IMR-90 (cell line): ENCODE data around the gene DNAJC5G. TPM values are rescaled to one million over a fixed set of nuclear protein-coding genes. Genes with fewer than 3 reads are reported as not detected.

Source experiments
- ATAC-seq: fragments of 200-7000 bp; cut with Tn5 transposase; 2 replicates; pipeline ENCODE4 v1.9.1; 2020; ENCODE audit warnings: low read depth, mild to moderate bottlenecking, moderate library complexity
- BruUV-seq: library from RNA; stranded (reverse); fragments of 400-500 nt; replicated peaks from 2 replicates; lab custom pipeline; 2021; lab: Mats Ljungman, UMichigan
- CTCF ChIA-PET: fragments of 300-600 bp; formaldehyde crosslinking; extraction: SDS; loops from one replicate; lab custom pipeline; 2021; ENCODE audit warnings: antibody characterized with exemption; lab: Yijun Ruan, JAX
- POLR2A ChIA-PET: fragments of 300-600 bp; sonication (Branson Sonifier 250); formaldehyde crosslinking; loops from one replicate; lab custom pipeline; 2022; ENCODE audit warnings: antibody characterized with exemption; ENCODE audit not compliant: unreplicated experiment; lab: Charles Lee
- DNase-seq: peaks from one replicate; pipeline ENCODE4 v3.0.0; 2013
- H2AFZ ChIP-seq: replicated peaks from 2 replicates; pipeline ENCODE3; 2013; ENCODE audit warnings: low read length, mild to moderate bottlenecking; ENCODE audit not compliant: poor library complexity
- H2AK5ac ChIP-seq: 2 replicates; pipeline ENCODE4 v1.6.1; 2013; ENCODE audit warnings: low read depth, low read length, inconsistent platforms
- H2AK9ac ChIP-seq: replicated peaks from 2 replicates; pipeline ENCODE3; 2013; ENCODE audit warnings: mild to moderate bottlenecking, low read depth, low read length, moderate library complexity; ENCODE audit not compliant: poor library complexity
- H2BK120ac ChIP-seq: 2 replicates; pipeline ENCODE4 v1.6.1; 2013; ENCODE audit warnings: low read depth, low read length, inconsistent platforms
- H2BK15ac ChIP-seq: 3 replicates; pipeline ENCODE4 v1.6.1; 2013; ENCODE audit warnings: low read depth, low read length, inconsistent platforms
- H2BK20ac ChIP-seq: 2 replicates; pipeline ENCODE4 v1.6.1; 2013; ENCODE audit warnings: low read depth, mild to moderate bottlenecking, inconsistent platforms, low read length, moderate library complexity
- H2BK5ac ChIP-seq: 2 replicates; pipeline ENCODE4 v1.6.1; 2013; ENCODE audit warnings: mild to moderate bottlenecking, low read depth, low read length, inconsistent platforms; ENCODE audit not compliant: poor library complexity, severe bottlenecking
- H3K14ac ChIP-seq: replicated peaks from 2 replicates; pipeline ENCODE4 v1.6.1; 2013; ENCODE audit warnings: low read depth, low read length, inconsistent platforms
- H3K18ac ChIP-seq: 2 replicates; pipeline ENCODE4 v1.6.1; 2013; ENCODE audit warnings: low read depth, low read length, control low read depth
- H3K23ac ChIP-seq: 2 replicates; pipeline ENCODE4 v1.6.1; 2013; ENCODE audit warnings: low read depth, low read length, inconsistent platforms
- H3K27ac ChIP-seq: 2 replicates; pipeline ENCODE4 v1.5.1; 2013; ENCODE audit warnings: mild to moderate bottlenecking, control low read depth, low read length; ENCODE audit not compliant: insufficient read depth
- H3K27me3 ChIP-seq: 2 replicates; pipeline ENCODE4 v1.6.1; 2013; ENCODE audit warnings: low read length; ENCODE audit not compliant: control insufficient read depth, insufficient read depth
- H3K36me3 ChIP-seq: 2 replicates; pipeline ENCODE4 v1.6.1; 2013; ENCODE audit warnings: low read length, mixed read lengths; ENCODE audit not compliant: control insufficient read depth, insufficient read depth
- H3K4ac ChIP-seq: 2 replicates; pipeline ENCODE4 v1.6.1; 2013; ENCODE audit warnings: low read depth, low read length, inconsistent platforms
- H3K4me1 ChIP-seq: 2 replicates; pipeline ENCODE4 v1.6.1; 2013; ENCODE audit warnings: low read length, mixed read lengths; ENCODE audit not compliant: control insufficient read depth, insufficient read depth
- H3K4me2 ChIP-seq: 2 replicates; pipeline ENCODE4 v1.6.1; 2013; ENCODE audit warnings: low read depth, mild to moderate bottlenecking, control low read depth, low read length, moderate library complexity
- H3K4me3 ChIP-seq: 2 replicates; pipeline ENCODE4 v1.5.1; 2013; ENCODE audit warnings: low read depth, mild to moderate bottlenecking, control low read depth, low read length, moderate library complexity; ENCODE audit not compliant: insufficient read depth
- H3K56ac ChIP-seq: 2 replicates; pipeline ENCODE4 v1.6.1; 2013; ENCODE audit warnings: low read length, inconsistent platforms; ENCODE audit not compliant: insufficient read depth; ENCODE audit errors: extremely low read depth
- H3K79me1 ChIP-seq, 2 experiments: 2 replicates each; pipeline ENCODE4 v1.6.1; 2013; ENCODE audit warnings: low read length in 2 of 2, inconsistent platforms in 1 of 2, low read depth in 1 of 2
- H3K9ac ChIP-seq: 2 replicates; pipeline ENCODE4 v1.6.1; 2013; ENCODE audit warnings: low read depth, low read length, control low read depth
- H3K9me1 ChIP-seq: 2 replicates; pipeline ENCODE4 v1.6.1; 2013; ENCODE audit warnings: low read length, inconsistent platforms; ENCODE audit not compliant: insufficient read depth
- H3K9me3 ChIP-seq: 2 replicates; pipeline ENCODE4 v1.6.1; 2013; ENCODE audit warnings: low read length; ENCODE audit not compliant: control insufficient read depth, insufficient read depth
- H4K20me1 ChIP-seq: 2 replicates; pipeline ENCODE4 v1.6.1; 2013; ENCODE audit warnings: low read length, inconsistent platforms; ENCODE audit not compliant: insufficient read depth
- H4K5ac ChIP-seq: 2 replicates; pipeline ENCODE4 v1.6.1; 2013; ENCODE audit warnings: mild to moderate bottlenecking, low read depth, low read length, control low read depth
- H4K8ac ChIP-seq, 2 experiments: 2 replicates each; pipeline ENCODE4 v1.6.1; 2013; ENCODE audit warnings: low read depth in 2 of 2, low read length in 2 of 2, control low read depth in 1 of 2, inconsistent platforms in 1 of 2
- H4K91ac ChIP-seq: 2 replicates; pipeline ENCODE4 v1.6.1; 2013; ENCODE audit warnings: low read depth, low read length, inconsistent platforms; ENCODE audit not compliant: insufficient read depth
- CEBPB ChIP-seq: IDR thresholded peaks from 2 replicates; pipeline ENCODE4 v1.6.1; 2012; ENCODE audit warnings: low read depth, low read length, improper control_type of control experiment
- FOS ChIP-seq: fragments of 150-350 bp; IDR thresholded peaks from 2 replicates; pipeline ENCODE4 v1.6.1; 2016; ENCODE audit warnings: low read depth, low read length
- RAD21 ChIP-seq: IDR thresholded peaks from 2 replicates; pipeline ENCODE4 v1.6.1; 2012; ENCODE audit warnings: low read length, improper control_type of control experiment
- RFX5 ChIP-seq: IDR thresholded peaks from 2 replicates; pipeline ENCODE4 v1.8.0; 2012; ENCODE audit warnings: low read depth, mild to moderate bottlenecking, low read length, moderate library complexity
- SMC3 ChIP-seq: fragments of 150-350 bp; IDR thresholded peaks from 2 replicates; pipeline ENCODE4 v1.6.1; 2016; ENCODE audit warnings: low read depth, mild to moderate bottlenecking, antibody characterized with exemption, low read length, moderate library complexity
- WGBS, 2 experiments: methylation state at CpG; one replicate each; pipeline versions ENCODE4 v1.1.5 to v1.1.7; 2013; ENCODE audit warnings: missing lambda C conversion rate in 2 of 2; ENCODE audit not compliant: insufficient read length in 1 of 2; ENCODE audit errors: extremely low coverage in 2 of 2; 5-methylcytosine and 5-hydroxymethylcytosine counted together
- dilution Hi-C: fragments of 300-500 bp; cut with HindIII; formaldehyde crosslinking; loops from one replicate; pipeline ENCODE4 v1.14.3; 2018; ENCODE audit warnings: low sequenced_read_pairs; ENCODE audit not compliant: unreplicated experiment
- in situ Hi-C: fragments of 300-500 bp; cut with MboI; formaldehyde crosslinking; loops from 3 replicates; pipeline ENCODE4 v1.14.3; 2019; ENCODE audit warnings: low sequenced_read_pairs, inconsistent platforms, mixed read lengths
- intact Hi-C: fragments of 100-400 bp; cut with micrococcal nuclease; formaldehyde crosslinking; loops from 2 replicates; pipeline ENCODE4 v1.10.0; 2022
- polyA plus RNA-seq, 3 experiments: library from polyadenylated mRNA; depleted of rRNA; stranded (reverse); fragments of >200 nt; gene quantifications; 2 replicates each; pipeline ENCODE4 v1.2.3, GENCODE V29; 2012; ENCODE audit warnings: low replicate concordance in 1 of 3
- total RNA-seq: library from RNA; depleted of rRNA; stranded (reverse); fragments of >200 nt; gene quantifications from 2 replicates; pipeline ENCODE4 v1.2.3, GENCODE V29; 2012
- TF ChIP-seq, protein P1 (sequence below): conservative IDR thresholded peaks from 2 replicates; pipeline ENCODE4 v1.5.1; 2012; ENCODE audit warnings: mild to moderate bottlenecking, low read depth, low read length, improper control_type of control experiment

The DNAJC5G gene
- total and polyA plus RNA-seq, 2 of the 4 experiments (the other 2 are of a cell fraction) = not detected

DNA sequence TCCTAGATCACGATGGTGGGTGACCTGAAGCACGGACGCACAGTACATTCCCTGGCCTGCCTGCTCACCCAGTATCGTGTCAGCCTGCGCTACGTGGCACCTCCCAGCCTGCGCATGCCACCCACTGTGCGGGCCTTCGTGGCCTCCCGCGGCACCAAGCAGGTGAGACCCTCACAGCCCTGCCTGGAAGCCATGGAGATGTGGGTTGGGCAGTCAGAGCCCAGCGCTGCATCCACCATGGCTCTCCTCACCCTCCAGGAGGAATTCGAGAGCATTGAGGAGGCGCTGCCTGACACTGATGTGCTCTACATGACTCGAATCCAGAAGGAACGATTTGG lies 32.6 kb upstream of the DNAJC5G start:
- Histone ChIP-seq H2AK5ac (no peak overlapping the region), H3K23ac (no peak overlapping the region), H3K79me1 (no peaks in the 10 kb centered on the region), H3K27ac (no peak overlapping the region), H4K8ac (no peak overlapping the region), H3K4ac (no peak overlapping the region), H3K27me3 (no peaks in the 10 kb centered on the region), H4K5ac (no peak overlapping the region), H3K4me3 (no peak overlapping the region), H2AK9ac (no peak overlapping the region), H2AFZ (no peak overlapping the region), H3K9me1 (no peaks in the 10 kb centered on the region), H3K18ac (no peak overlapping the region), H4K20me1 (no peaks in the 10 kb centered on the region; the same call in 1 of the 2 replicates), H3K9ac (no peak overlapping the region), H3K4me2 (no peak overlapping the region), H3K4me1 (no peaks in the 10 kb centered on the region), H2BK120ac (no peak overlapping the region), H4K91ac (no peak overlapping the region), H2BK5ac (no peak overlapping the region), H3K36me3 (peaks cover 65% of the 10 kb centered on the region), H2BK15ac (no peak overlapping the region), H2BK20ac (no peak overlapping the region), H3K14ac (no peak overlapping the region), H3K9me3 (no peaks in the 10 kb centered on the region), H3K56ac (no peak overlapping the region)
- in situ Hi-C loops = no loop called here
- intact Hi-C loops = no loop called here
- DNase-seq (no peak), ATAC-seq (no peak)
- ChIA-PET CTCF (no interaction called here), POLR2A (no interaction called here)
- dilution Hi-C loops = no loop called here
- TF ChIP-seq SMC3 = no peak
- no peak for TF ChIP-seq RFX5
- TF ChIP-seq, protein P1, sequence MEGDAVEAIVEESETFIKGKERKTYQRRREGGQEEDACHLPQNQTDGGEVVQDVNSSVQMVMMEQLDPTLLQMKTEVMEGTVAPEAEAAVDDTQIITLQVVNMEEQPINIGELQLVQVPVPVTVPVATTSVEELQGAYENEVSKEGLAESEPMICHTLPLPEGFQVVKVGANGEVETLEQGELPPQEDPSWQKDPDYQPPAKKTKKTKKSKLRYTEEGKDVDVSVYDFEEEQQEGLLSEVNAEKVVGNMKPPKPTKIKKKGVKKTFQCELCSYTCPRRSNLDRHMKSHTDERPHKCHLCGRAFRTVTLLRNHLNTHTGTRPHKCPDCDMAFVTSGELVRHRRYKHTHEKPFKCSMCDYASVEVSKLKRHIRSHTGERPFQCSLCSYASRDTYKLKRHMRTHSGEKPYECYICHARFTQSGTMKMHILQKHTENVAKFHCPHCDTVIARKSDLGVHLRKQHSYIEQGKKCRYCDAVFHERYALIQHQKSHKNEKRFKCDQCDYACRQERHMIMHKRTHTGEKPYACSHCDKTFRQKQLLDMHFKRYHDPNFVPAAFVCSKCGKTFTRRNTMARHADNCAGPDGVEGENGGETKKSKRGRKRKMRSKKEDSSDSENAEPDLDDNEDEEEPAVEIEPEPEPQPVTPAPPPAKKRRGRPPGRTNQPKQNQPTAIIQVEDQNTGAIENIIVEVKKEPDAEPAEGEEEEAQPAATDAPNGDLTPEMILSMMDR = no peak
- no peak for TF ChIP-seq RAD21
- no peak for TF ChIP-seq CEBPB
- TF ChIP-seq FOS = no peak
- WGBS, 2 experiments = 98% methylated on average over 11 of the region's 16 CpGs; no CpG with 5 or more reads in 1 of the 2 experiments
- BruUV-seq = no TSS peak
